GM19239 (cell line): Measurements from ENCODE around the gene SLC6A12.

Experiments
- DNase-seq: peaks from one replicate; pipeline ENCODE4 v3.0.0; 2011; ENCODE audit warnings: low spot score; ENCODE audit not compliant: insufficient read length
- FAIRE-seq: peaks from 2 replicates; lab custom pipeline; 2011; peaks lifted over from hg19 to GRCh38; lab: Jason Lieb, UNC

Gene SLC6A12

DNA sequence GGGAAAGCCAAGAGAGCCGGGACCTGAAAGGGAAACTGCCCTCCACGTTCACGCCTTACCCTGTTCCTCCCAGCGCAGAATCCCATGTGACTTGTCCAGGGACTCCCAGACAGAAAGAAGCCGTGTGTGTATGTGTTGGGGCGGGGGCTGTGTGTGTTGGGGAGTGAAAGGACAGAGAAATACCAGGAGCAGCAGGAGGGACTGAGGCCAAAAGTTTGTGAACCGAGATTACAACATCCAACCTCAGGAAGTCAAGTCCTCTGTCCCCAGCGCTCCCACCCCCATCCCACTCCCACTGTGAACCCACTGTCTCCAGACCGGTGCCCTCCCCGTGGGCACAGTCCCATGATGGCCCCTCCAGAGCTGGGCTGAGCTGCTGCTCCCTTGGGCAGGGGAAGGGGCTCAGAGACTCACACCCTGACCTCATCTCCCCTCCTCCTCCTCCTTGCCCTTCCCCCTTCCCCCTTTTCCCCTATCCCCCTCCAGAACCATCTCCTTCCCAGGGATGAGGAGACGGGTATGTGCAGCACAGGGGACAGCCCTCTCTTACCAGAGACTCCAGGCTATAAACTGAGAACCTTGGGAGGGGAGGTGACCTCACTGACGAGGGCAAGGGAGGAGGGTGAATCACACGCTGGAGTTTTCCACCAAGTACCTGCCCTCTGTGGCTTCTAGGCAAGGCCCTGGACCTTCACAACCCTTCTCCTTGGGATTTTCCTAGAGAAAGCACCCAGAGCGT, at the start of gene SLC6A12:
SLC6A12 (minus strand) TSS at position 155 of the 739 bp plus-strand sequence. CDS start 4,171 bp downstream, outside the sequence.
- FAIRE-seq = no peak

DNA sequence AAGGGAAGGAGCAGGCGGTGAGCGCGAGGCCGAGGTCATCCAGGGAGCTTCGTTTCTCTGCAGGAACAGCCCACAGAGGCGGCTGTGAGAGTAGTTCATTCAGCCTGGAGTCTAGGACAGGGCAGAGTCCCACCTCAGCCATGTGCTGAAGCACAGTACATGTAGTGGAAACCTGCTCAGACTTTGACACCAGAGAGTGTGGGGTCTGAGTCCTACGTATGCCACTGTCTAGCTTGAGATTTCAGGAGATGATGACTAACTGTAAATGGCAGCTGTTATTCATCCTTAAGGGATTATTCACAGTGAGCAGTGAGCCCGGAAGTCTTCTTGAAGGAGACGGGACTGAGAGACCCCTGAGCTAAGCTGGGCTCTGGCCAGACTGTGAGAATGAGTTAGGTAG, 49.6 kb upstream of the SLC6A12 start:
- FAIRE-seq = no peak

More for the DNA sequence above, at the start of gene SLC6A12:
- DNase-seq = no peak

DNA sequence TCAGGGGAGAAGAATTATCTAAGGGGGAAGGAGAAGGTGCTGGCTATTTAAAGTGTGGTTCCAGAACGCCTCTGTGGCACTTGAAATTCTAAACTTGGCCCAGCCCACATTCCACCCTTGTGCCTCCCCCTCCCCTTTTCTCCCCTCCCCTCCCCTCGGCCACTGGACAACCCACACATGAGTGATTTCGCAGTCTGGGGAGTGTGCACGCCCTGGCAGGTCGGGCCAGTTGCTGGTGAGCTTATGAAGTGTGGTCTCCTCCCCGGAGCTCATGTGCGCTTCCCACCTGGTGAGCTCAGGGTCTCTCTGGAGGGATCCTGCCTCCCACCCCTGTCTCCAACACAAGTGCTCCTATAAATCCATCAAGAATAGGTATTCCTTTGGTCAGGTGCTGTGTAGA, 48.9 kb upstream of the SLC6A12 start, which contains the start of gene SLC6A13:
SLC6A13 (minus strand) TSS at position 20 of the 400 bp plus-strand sequence. CDS start 2,784 bp downstream, outside the sequence.
- FAIRE-seq = no peak
- no peak for DNase-seq

More for the DNA sequence above, 49.6 kb upstream of the SLC6A12 start:
- no peak for DNase-seq

DNA sequence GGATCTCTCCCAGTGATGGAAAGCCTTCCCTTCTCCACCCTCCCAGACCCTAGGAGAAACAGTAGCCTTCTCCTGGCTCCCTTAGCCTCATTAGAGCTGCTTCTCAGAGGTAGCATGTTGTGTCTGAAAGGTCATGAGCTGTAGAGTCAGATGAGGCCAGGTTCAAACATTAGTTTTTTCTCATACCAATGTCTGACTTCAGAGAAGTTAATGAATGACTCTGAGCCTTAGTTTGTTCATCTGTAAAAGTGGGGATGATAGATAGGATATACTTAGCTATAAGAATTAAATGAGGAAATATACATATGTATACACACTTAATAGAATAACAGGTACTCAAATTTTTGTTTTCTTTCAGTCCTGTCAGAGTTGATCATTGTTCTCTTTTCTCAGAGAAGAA, 48.2 kb upstream of the SLC6A12 start:
- DNase-seq (no peak), FAIRE-seq (no peak)

DNA sequence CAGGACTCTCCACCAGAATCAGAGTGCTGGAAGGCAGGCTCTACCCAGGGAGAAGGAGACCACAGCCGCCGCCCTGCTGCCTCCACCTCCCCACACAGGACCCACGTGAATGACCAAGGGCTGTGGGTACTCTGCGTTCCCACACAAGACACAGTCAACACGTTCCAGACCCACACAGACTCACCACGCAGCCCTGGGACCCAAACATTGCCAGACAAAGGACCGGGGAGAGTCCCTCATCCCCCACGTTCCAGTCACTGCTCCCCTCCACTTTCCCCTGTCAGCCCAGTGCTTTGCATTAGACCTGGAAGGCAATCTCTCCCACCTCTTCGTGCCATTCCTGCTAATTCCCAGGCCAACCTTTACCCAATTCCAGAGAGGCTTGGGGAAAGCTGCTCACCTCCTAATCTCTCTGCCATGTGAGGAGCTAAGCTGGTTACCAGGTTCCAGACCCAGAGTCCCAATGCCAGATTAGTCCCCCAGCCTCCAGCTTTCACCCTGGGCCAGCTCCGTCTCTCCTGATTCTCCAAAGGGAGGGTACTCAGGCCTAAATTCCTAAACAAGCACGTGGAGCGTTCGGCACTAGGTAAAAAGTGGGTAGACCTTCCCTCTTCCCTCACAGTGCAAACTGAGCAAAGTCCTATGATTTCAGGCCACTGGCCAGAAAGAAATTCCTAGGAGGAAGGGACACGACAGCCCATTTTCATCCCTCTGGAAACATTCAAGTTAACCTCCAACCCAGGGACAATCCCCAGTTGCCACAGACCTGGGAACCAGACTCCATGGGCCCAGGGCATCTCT, 43.8 kb upstream of the SLC6A12 start:
- DNase-seq (no peak), FAIRE-seq (no peak)

DNA sequence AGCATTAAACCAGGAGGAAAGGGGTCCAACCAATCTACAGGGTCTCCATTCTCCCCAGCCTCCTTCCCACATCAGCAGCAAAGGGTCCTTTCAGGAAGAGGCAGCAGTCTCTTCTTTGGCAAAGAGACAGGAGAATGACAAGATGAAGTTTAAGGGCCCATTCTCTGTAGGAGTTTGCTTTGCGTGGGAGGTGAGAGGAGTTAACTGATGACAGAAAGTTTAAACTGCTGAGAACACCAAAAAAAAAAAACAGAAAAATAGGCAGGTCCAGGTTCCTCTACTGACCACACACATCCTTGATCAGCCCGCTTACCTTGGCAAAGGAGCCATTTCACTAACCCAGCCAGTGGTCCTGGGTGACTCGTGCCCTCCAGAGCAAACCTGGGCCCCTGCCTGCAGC, 43.0 kb upstream of the SLC6A12 start:
- DNase-seq (no peak), FAIRE-seq (no peak)

DNA sequence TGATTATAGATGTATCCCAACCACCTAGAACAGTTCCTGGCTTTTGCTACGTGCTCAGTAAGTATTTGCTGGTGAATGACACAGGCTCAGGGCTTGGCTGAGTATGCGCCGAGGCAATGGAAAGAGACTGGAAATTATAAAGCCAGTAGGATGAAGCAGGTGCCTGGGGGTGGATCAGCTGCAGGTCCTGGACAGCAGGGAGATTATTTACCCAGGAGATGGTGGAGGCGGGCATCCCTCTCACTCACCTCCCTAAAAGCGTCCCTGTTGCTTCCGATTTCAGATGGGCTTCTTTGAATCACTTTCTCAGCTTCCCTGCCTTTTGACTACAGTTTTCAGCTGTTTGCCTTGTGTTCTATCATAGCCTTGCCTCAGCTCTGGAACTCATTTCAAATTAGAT, 42.3 kb upstream of the SLC6A12 start:
- DNase-seq (no peak), FAIRE-seq (no peak)

DNA sequence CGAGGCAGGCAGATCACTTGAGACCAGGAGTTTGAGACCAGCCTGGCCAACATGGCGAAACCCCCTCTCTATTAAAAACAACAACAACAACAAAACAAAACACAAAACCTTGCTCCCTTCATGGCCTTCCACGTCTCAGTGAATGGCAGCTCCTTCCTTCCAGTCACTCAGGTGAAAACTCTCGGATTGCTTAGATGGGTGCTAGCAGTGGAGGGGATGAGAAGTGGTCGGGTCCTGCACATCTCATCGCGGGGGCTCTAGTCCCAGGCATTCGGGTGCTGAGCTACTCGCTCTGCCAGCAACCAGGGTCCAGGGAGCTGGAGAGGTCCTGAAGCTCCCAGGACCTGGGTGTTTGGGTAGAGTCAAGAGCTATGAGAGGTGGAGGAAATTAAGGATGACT, 41.0 kb upstream of the SLC6A12 start:
- FAIRE-seq = no peak
- DNase-seq = no peak

DNA sequence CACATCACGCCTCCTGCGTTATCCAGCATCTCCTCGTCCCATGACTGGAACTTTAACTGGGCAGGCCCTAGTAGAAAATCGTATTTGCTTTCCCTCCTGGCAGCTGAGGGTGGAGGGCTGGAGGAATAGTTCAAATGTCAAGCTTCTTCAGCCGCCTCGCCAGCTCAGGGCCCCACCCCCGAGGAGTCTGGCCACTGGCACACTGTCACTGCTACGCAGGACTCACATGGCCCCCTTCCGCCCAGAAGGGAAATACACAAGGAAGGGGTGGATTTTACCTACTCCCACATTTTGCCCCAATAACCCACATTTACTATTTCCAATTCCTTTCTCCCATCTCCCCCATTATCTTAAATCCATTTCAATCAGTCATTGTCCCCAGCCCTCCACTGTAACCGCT, 40.1 kb upstream of the SLC6A12 start:
- no peak for FAIRE-seq
- no peak for DNase-seq

DNA sequence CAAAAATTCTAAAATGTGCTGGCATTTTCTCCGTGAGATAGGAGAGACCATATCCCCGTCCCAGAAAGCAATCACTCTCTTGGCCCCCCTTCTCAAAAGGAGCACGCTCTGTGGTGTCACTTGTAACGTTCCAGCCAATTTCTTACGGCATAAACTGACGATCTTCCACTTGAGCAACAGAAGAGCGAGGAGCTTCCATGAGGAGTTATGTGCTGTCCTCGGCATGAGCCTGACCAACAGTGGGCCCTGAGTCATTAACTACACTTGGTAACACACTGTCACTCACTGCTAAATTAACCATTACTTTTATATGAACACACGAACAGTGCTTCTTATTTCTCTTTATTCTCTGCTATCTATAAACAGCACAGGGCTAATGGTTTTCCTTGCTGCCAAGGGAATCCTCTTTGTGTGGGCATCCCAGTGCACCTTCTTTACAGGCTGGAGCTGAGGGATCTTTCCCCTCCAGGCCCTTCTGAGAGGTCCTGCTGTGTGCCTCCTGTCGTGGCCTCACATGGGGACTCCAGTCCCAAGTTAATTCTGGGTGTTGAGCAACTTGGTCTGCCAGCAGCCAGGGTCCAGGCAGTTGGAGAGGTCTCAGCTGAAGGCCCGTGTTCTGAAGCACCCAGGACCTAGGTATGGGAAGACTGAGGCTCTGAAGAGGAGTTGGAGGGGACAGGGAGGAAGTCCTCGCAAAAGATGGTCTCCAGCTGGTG, 39.3 kb upstream of the SLC6A12 start:
- FAIRE-seq (no peak), DNase-seq (no peak)

DNA sequence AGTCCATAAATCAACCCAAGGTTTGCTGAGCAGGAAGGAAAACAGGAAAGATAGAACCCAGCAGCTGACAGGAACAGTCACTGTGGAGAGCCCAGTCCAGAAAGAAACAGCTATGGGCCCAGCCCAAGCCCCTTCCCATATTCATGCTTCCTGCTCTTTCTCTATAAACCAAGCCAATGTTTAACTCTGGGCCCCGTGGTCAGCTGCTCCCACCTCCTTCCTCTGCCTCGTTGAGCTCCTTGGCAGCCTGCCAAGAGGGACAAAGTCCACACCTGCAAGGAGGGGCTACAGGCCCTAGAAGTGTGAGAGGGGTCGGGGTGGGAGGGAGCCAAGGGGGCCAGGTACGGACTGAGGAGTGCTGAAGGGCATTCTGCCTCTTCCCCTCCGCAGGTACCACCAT, 38.7 kb upstream of the SLC6A12 start:
- FAIRE-seq (no peak), DNase-seq (no peak)

DNA sequence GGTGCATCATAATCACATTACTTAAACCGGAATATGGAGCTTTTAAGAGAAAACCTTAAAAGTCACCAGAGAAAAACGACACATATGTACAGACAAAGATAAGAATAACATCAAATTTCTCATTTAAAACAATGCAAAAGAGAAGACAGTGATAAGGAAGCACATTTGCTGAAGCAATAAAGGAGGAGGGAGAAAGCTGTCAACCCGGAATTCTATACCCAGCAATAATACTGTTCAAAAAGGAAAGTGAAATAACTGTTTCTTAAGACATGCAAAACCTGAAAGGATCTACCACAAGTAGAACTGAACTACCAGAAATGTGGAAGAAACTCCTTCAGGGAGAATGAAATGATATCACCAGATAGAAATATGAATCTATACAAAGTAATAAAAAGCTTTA, 33.3 kb upstream of the SLC6A12 start:
- no peak for DNase-seq
- FAIRE-seq = no peak

DNA sequence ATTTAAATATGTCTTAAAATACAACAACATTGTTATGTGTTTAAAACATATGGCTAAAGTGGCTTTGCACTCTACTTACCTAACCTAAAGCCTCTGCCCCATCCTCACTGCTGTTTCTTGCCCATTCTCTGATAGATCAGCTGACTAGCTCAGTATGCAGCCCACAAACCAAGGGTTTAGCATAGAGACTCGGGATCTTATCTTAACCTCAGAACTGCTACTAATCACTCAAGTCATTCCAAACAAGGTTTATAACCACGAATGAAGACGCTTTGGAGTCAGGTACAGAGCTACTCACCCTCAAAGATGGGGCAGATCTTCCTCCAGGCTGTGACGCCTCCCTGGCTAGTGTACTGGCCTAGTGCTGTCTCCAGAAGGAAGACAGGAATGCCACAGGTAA, 29.4 kb upstream of the SLC6A12 start:
- DNase-seq = no peak
- no peak for FAIRE-seq

DNA sequence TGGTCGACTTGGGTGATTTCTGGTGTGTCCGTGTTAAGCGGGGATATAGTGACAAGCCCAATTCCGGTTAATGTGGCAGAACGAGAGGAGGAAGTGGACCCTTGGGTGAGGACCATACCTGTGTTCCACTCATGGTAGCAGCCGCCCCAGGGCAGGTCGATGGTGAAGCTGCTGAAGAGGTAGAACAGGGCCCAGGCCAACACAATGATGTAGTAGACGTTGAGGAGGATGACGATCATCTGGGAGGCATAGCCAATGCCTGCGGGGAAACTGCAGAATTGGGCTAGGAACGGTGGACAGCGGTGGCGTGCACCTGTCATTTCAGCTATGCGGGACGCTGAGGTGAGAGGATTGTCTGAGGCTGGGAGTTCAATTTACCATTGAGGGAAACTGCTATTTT, 28.5 kb upstream of the SLC6A12 start:
- FAIRE-seq (no peak), DNase-seq (no peak)

DNA sequence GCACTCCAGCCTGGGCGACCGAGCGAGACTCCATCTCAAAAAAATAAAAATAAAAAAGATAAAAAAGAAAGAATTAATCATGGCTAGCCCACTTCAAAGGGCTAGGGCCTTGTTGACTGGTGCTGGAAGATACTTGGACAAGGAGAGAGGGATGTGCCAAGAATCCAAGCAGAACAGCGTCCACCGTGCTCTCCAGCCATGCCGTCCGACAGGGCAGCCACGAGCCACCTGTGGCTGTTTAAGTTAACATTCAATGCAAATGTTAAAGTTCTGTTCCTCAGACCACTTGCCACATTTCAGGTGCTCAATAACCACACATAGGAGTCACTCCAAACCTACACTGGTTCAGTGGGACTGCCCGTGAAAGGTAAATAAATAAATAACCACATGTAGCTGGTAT, 27.3 kb upstream of the SLC6A12 start:
- FAIRE-seq = no peak
- no peak for DNase-seq

DNA sequence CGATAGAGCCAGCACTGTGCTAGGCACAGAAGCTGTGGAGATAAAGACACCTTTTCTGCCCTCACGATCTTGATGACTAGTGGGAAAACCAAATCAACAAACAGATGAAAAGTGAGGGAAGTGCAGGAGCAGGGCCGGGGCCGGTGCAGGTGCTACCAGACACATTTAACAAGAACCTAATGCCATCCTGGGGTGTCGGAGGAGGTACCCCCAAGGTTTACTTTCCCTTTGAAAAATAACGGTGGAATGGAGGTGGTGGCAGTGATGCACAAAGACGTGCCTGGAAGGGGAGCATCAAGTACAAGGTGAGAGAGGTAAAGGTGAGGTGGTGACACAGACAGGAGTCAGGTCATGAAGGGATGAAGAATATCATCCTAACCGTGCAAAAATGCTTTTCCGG, 26.6 kb upstream of the SLC6A12 start:
- FAIRE-seq = no peak
- no peak for DNase-seq

DNA sequence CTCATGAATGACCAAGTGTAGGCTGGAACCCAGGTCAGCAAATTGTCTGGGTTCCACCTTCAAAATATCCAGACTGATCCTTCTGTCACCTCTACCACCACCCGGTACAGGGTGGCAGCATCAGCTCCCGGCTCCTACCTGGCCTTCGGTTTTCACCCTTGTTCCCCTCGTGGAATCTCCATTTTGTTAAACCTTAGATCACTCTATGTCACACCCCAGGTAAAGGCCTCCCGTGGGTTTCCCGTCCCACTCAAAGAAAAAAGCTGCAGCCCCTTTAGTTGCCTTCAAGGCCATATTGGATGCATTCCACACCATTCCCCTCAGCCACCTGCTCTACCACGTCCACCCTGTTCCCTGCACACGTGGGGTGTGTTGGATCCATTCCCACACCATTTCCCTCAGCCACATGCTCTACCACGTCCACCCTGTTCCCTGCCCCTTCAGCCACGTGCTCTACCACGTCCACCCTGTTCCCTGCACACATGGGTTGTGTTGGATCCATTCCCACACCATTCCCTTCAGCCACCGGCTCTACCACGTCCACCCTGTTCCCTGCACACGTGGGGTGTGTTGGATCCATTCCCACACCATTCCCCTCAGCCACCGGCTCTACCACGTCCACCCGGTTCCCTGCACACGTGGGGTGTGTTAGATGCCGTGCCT, 24.9 kb upstream of the SLC6A12 start:
- FAIRE-seq (no peak), DNase-seq (no peak)

DNA sequence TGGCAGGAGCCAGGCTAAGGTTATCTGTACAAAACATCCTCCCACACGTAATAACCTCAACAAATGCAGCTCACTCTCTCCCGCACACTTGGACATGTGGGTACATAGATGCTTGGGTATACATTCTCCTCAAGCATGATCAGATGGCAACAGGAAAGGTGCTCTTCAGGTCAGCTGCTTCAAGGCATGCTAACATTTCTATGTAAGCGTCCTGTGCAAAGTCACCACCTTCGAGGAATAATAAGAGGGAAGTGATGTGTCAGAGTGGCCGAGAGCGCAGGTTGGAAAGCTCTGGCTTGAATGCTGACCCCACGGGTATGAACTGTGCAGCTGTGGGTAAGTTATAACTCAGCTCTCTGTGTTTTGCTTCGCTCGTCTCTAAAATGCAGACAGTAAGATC, 24.2 kb upstream of the SLC6A12 start:
- no peak for FAIRE-seq
- no peak for DNase-seq

DNA sequence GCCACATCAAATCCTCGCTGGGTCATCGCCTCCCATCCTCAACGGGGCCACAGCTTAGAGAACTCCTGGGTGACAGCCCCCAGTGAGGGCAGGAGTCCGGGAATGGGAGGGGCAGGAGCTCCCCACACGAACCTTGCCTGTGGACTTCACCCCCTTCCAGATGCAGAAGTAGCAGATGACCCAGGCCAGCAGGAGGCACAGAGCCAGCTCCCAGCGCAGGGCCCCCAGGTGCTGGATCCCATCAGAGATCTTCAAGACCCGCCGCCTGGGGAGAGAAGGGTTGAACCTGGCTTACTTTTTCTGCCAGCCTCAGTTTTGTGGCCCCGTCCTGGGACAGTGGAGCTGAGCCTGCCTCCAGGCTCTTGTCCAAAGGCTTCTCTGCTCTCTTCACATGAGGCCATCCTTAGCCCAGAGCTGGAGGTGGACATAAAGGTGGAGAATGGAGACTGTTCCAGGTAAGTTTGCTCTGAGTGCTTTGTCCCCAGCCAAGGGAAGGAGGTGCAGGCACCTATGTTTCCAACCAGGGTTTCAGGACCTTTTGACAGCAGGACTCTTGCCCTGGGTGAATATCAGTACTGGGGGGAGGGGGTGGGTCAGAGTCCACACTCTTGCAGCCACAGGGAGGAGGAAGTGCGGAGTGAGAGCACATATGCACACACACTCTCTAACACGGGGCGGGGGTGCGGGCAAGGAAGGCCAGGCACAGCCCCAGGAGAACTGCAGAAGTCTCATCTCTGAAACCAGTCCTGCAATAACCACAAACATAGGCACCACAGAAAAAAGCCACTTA, 23.3 kb upstream of the SLC6A12 start:
- FAIRE-seq = no peak
- no peak for DNase-seq

DNA sequence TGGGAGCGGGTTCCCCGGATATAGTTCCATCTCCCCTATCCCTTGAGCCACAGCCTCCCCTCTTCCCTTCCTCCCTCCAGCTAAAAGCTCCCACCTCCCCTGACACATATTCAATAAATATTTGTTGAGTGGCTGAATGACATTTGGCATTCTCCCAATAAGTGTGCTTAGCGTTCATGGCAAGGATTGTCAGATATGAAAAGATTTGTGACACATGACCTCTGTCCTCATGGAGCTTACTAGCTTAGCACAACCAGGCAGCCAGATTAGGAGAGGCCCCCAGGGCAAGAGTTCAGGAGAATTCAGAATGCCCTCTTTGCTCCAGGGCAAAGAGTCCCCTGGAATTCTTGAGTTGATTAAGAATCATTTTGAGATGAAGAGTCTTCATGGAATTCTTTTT, 22.5 kb upstream of the SLC6A12 start:
- DNase-seq (no peak), FAIRE-seq (no peak)
